CD4-positive, alpha-beta T cell treated with Interleukin-10 for 1 hour (primary cell): Measurements from ENCODE around the gene PRTFDC1.
"Not testable (repeated sequence)": the region's sequence is repeated elsewhere in the genome, so short reads cannot be mapped to it uniquely, and the experiment has no call there.

Source experiments
- DNase-seq: peaks from one replicate; pipeline ENCODE4 v3.0.0-alpha.2; 2020

Gene PRTFDC1, protein sequence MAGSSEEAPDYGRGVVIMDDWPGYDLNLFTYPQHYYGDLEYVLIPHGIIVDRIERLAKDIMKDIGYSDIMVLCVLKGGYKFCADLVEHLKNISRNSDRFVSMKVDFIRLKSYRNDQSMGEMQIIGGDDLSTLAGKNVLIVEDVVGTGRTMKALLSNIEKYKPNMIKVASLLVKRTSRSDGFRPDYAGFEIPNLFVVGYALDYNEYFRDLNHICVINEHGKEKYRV

DNA sequence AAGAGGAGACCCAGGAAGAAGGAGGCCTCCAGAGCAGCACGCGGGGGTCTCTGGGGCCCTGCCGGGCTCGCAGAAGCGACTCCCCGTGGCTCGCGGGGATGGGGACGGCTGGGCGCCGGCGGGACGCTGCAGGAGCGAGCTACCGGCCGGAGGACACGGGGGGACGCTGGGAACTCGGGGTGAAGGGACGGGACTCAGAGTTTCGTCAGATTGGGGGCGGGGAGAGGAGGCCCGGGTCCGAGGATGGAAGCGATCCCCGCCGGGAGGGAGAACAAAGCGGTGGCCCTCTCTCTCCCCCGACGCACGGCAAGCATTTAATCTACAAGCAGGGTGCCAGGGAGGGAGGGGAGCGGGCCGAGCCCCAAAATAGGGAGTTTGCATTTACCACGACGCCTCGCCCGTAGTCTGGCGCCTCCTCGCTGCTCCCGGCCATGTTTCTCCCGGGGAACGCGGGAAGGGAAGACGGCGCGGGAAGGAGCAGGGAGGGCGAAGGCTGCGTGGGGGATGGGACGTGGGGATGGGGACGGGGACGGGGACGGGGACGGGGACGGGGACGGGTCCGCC, at the start of gene PRTFDC1:
TSS of gene PRTFDC1 (minus strand) at position 464 of the 564 bp plus-strand sequence. CDS start at position 433, 31 bp downstream.
- peak; percentile 22 for DNase-seq

DNA sequence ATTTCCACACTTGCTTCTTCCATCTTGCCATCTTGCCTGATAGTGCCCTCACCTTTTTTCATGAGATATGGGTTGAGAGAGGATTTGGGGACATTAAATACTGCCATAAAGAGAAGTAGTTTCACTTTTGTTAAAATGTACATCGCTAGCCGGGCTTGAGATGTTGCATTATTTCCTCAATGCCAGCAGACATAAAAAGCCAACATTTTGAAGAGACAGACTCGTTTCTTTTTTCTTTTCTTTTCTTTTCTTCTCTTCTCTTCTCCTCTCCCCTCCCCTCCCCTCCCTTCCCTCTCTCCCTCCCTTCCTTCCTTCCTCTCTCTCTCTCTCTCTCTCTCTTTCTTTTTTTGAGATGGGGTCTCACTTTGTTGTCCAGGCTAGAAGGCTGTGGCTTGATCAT, 45.6 kb upstream of the PRTFDC1 start:
- DNase-seq: no peak

DNA sequence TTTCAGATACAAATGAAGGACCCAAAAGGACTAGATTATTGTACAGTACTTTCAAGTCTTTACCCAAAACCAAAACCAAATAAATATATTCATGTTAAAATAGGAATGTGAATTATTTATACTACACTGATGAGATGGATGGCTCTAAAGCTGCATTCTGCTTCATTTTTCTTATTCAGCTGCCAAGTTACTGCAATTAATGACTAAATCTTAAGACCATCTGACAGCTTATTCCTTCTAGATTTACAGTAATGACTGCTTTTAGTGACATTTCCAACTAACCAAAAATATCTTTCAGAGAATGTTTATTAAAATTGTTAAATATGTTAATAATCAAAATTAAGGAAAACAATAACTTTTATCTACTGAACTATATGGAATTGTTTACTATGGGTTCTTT, 42.7 kb upstream of the PRTFDC1 start:
- no peak for DNase-seq

DNA sequence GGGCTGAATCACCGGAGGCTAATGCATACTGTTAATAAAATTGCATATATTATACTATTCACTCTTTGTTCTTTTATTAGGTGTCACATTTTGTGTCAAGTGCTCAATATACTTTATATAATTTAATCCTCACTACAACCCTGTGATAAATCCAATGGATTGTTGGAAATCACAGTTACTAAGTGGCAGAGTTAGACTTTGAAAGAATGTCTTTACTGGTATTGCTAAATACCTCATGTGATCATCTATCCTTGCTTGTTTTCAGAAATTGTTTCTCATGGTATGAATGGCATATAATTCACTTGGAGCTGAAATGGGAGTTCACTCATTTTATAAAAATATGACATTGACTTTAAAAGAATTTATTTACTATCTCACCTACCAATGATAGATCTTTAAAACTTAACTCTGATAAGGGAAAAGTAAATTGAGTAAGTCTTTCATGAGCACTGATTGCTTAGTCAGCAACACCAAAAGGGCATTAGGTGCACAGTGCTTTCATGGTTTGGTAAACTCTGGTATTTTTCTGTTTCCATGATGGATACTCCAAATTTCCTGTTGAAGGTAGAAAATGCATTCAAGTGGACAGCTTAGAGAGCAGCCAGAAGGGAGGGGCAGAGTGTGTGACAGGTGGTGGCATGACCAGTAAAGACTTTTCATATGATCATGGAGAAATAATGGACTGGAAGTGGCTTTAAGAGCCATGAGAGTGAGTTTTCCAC, 41.0 kb upstream of the PRTFDC1 start:
- DNase-seq: no peak

DNA sequence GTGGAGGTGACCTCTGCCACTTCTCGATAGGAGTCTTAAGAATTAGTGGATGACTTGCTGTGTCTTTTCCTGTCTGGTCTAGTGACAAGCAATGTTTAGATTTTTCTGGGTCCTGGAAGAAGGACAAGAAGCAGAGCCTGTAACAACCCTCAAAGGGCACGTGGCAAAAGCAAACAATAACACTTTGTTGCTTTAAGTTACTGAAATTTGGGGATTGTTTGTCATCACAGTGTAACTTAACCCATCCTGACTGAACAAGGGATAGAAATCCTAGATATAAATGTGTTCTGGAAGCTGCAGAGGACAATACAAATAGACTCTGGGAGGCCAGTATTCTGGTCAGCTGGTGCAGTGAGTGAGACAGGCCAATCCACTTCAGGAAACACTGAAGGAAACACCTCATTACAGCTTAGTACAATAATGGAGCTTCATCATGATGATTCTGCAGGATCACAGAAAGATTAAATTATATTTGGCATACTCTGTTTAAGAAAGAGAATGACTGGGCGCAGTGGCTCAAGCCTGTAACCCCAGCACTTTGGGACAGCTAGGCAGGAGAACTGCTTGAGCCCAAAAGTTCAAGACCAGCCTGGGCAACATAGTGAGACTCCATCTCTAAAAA, 40.2 kb upstream of the PRTFDC1 start:
- DNase-seq: no peak

DNA sequence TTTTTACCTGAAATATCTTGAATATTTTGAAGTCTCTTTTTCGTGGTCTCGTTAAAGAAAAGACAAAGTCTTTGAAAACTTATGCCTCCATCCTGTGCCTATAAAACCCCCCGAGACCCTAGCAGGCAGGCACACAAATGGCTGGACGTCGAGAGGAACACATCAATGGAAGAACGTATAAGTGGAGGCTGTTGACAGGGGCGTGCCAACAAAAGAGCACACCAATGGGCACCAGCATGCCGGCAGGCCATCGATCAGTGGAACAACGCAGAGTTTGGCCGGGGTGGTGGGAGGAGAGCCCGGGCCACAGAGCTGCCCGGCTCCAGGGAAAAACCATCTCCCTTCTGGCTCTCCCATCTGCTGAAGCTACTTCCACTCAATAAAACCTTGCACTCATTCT, 38.9 kb upstream of the PRTFDC1 start:
- DNase-seq: no peak

DNA sequence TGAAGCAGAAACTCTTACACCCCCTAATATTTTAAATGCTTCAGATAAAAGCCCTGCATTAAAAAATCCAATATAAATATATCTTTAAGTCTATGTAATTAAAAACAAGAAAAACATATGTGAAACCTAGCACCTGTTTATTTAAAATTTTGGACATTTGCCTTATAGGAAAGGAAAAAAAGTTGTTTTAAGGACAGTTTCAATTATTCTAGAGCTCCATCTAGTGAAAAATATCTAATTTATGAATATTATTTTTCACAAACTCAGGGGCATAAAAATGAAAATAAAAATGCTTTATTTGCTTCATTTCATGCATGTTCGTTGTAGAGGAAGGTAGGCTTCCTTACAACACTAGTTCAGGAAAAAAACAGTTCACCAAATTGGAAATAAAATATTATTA, 37.5 kb upstream of the PRTFDC1 start:
- no peak for DNase-seq

DNA sequence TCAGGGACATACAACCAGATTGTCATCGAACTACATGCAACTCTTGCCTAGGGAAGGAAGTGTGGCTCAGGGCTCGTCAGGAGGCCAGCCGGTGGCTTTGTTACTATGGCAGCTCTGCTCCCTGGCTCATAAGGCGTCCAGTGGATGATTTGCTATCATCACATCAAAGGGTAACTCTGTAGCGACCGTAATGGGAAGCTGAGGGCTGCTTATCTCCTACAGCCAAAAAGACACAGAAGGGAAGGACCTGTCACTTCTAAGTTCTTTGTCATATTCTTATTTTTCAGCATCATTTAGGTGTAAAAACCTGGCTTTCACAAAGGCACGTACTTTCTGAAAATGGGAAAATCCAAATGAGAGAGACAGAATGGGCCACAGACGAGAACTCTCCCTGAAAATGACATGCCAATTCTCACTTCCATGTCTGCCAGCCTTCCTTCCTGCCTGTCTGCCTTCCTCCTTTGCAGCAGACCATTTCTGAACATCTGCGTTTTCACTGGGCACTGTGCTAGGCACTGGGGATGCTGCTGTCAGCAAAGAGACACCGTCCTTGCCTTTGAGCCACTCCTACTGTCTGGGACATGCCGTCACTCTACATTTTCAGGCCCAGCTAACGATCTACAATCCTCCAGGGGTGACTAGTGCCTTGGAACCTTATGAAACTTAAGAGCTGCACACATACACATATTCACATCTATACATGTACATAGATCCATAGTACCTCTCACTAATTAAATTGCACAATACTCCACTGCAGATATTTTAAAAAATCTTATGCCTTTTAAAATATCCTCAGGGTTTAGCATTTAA, 36.6 kb upstream of the PRTFDC1 start:
- DNase-seq: no peak

DNA sequence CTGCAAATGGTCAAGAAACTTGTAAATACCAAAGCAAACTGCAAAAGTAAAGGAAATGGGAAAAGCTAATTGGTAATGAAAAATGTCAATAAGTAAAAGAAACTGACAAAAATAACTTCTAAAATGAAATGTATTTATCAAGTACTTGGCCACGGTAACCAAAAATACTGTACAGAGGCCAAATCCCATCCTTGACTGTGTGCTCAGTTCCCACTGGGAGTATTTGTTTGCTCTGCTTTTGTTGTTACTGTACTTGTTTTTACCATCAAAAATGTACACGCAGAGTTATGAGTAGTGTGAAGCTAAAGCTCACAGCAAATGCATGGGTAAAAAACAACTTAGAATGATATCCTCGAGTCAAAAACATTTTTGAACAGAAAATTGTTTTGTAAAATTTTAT, 32.5 kb upstream of the PRTFDC1 start:
- no peak for DNase-seq

DNA sequence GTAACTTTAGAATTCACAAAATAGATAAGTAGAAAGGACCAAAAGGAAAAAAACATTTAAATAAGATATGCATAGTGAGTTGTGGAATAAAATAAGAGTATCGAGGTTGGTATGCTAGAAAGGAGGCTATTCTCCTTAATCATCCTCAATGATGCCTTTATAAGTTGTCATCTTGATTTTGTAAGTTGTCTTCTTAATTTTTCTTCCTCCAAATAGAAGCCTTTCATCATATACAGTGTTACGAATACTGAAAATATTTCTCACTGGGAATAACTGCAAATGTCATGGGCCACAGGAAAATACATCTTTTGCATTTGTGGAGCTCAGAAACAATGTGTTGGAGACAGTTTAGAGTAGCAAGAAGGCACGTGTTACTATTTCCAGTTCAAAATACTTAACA, 31.5 kb upstream of the PRTFDC1 start:
- DNase-seq: no peak

DNA sequence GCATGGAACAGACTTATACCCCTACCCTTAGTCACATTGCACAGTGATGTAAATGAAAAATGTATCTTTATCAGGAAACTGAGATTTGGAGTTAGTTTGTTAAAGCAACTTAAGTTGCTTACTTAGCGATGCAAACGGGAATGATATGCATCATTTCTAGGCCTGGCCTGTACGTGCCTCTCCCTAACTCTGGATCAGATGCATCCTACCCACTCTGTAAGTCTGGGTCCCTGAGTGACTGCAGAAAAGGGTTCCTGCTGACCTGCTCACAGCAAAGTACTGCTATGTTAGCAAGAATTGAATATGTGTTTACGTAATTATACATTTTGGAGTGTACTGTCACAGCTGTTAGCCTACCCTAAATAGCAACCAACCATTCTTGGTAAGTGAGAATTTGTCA, 30.7 kb upstream of the PRTFDC1 start:
- no peak for DNase-seq

DNA sequence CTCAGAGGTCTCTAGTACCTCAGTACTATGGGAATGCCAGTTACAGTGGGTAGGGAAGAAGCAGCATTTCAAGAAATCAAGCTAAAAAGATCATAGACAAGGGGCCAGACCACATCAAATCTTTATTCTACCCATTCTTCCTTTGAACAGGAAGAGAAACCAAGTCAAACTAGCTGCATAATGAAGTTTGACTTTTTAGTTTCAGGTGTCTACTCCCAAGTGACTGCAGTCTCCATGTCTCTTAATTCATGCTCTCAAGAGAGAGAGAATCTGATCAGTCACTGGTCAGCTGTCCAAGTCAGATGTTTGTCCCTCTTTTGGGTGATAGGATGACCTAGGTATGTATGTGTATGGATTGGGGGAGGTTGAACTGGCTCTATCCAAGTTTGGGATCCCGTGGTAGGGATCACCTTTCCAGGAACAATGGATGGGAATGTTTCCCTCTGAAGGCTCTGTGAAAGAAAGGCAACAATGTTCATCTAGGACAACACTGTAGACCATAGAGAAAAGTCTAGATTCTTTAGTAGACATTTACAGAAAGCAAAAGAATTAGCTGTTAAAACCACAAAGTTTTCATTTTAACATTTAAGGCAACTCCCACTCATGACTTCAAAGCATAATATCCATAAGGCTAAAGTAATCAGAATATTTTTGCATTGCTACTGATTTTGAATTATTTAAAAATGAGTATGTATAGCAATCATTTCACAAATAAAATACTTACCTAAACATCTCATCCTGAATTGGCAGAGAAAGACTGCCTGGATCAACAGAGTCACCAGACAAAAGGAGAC, 30.1 kb upstream of the PRTFDC1 start:
- DNase-seq: no peak

DNA sequence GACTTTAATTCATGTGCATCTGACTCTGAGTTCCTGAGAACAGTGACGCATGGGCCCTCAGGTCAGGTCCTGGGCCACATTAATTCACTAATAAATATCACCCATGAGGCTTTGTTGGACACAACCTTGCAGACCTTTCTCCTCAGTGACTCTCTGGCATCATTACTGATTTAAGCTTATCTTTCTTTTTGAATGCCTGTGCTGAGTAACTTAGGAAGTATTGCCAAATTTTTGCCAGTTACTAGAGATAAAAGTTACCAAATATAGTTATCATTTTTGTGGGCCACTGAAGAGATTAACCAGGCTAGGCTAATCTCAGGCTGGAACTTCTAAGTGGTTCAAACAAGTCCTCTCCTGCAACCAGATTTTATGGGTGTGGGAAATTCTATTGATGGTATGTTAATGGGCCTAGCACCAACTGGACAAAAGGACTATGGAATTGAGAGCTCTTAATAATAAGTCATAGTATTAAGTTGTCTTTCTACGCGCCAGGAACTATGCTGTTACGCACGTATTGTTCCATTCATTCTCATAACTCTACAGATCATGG, 28.8 kb upstream of the PRTFDC1 start:
- DNase-seq: no peak

DNA sequence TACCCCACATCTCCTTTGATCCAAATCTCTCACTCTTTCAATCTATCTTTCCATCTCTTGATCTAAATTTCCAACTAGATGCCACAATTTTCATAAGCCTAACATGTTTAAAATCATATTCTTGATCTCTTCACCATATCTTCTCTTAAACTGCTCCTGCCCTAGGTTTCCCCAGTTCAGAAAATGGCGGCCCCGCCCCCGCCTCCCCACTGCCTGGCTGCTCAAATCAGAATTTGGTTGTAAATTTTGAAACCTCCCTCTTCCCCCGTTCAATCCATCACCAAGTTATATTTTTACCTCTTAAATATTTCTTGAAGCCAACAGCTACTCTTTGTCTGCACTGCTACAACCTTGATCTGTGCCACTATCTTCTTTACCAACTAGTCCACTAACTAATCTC, 27.3 kb upstream of the PRTFDC1 start:
- no peak for DNase-seq

DNA sequence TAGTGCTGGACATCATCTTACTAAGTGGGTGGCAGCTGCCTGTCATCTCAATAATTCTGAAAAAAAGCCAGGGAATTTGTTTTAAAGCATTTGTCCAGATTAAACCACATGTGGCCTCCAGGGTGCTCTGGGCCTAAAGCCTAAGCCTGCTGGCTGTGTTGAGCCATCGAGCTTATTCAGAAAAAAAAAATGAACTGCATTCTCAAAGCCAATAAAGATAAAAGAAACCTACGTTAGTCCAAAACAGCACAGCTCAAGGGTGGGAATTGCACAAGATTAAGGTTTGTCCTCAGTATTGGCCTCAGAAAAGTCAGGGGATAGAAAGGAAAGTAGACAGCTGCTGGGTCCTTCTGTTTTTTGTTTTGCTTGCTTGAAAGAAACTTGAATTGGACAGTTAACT, 22.6 kb upstream of the PRTFDC1 start:
- no peak for DNase-seq

DNA sequence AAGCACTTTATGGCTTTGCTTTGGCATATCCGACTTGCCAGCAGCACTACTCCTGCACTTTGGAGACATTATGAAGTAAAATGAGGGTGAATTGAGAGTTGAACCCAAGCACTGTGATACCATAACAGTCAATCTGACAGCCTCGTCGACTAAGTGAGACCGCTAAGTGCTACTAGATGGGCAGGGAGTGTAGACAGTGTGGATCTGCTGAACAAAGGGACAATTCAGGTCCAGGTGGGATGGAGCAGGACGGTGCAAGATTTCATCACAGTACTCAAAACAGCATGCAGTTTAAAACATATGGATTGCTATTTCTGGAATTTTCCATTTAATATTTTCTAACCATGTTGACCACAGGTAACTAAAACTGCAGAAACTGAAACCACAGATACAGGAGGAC, 20.8 kb upstream of the PRTFDC1 start:
- no peak for DNase-seq

DNA sequence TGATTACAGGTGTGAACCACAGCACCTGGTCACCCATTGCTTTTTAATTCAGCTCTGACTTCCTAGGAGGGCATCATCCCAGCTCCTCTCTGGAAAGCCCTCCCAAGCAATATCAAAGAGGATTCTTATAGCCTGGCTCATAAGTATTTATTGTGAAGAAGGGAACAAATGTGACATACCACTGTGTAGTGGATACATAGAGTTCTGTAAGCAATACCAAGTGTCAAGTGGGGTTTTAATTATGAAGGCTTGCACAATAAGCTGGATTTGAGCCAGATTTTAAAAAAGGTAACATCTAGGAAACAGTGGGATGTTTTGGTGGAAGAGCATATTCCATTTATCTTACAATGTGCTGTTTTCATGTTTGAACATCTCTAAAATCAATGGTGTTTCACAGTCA, 19.0 kb upstream of the PRTFDC1 start:
- DNase-seq: no peak

DNA sequence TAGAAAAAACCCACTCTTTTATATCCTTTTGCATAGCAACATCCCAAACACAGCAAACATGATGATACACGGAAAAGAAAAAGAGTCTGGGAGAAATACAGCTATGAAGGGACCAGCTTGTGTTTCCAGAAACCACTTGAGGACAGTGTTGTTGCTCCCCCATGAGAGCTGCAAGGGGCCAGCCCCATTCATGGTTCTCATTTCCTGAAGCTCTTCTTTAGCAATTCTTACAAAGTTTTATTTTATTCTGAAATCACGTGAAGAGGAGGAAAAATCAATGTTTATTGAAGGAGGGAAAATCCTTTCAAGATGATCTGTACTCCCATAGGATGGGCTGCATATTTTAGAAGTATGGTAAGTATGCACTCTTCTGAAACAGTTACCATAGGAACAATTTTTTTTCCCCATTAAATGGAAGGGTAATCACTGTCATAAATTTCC, 17.5 kb upstream of the PRTFDC1 start:
- no peak for DNase-seq

DNA sequence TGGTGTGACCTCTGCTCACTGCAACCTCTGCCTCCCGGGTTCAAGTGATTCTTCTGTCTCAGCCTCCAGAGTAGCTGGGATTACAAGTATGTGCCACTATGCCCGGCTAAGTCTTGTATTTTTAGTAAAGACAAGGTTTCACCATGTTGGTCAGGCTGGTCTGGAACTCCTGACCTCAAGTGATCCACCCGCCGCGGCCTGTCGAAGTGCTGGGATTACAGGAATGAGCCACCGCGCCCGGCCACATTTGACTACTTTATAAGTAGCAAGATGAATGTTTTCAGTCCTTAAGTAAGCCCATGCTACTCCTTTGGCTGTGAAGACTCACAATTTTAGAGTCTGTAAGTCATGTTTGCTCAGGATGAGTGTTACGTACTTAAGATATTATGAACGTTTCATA, 16.5 kb upstream of the PRTFDC1 start:
- DNase-seq: not testable (repeated sequence)

DNA sequence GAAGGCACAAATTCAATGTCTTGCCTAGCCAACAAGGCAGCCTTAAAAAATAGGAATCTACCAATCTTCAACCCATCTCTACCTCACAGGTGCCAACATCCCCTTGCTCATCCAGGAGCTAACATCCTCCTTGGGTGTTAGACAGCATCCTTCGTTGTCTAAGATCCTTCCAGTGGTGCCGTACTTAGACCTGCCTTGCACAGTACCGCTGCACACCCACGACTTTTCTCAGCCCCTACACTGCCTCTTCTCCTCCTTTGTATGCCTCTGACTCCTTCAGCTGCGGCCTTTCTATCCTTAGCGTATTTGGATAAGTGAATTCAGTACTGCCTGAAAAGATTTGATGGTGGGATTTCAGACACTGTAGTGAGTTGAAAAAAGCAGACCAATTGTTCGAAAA, 15.9 kb upstream of the PRTFDC1 start:
- no peak for DNase-seq

DNA sequence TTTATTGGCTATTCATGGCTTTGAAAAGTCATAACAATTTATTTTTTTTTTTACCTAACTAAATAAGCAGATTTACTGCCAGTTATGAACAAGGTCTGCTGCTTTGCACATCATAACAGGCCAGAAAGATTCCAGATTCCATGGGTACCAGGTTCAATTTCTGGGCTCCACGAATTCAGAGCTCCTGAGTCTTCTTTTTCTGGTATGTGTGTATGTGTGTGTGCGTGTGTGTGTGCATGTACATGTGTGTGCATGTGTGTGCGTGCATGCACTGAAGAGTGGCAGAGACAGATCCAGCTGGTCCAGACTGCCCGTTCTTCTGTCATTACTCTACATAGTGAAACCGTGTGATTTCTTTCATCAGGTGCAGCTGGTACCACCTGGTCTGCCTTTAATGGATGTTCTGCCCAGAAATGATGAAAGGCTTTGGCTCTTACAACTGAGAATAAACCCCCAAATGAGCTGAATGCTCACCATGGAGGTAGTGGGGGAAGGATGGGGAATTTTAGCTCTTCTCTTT, 14.6 kb upstream of the PRTFDC1 start:
- DNase-seq: no peak

DNA sequence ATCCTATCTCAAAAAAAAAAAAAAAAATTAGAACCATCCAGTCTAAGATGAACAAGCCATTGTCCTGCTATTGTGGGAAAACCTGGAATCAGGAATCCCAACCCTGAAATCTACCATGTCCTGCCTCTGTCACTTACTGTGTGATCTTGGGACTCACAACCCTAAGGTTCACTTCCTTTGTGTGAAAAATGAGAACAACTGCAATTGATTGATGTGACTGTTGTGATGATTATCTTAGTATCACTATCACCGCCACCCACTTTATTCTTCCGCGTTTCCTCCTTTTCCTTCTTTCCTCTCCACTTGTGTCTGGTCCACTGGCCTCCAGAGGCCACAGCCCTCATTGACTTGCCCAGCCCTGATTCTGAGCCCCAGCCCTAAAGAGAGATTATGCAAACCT, 12.6 kb upstream of the PRTFDC1 start:
- DNase-seq: no peak
